Activated T-cell treated with anti-CD3 and anti-CD28 coated beads for 48 hours (primary cell): ENCODE data around the gene UBR1.
"Not testable (repeated sequence)": the region's sequence is repeated elsewhere in the genome, so short reads cannot be mapped to it uniquely, and the experiment has no call there.

Source experiments
- DNase-seq: peaks from one replicate; pipeline ENCODE4 v3.0.0-alpha.2; 2020; ENCODE audit warnings: low read depth

Gene UBR1

DNA sequence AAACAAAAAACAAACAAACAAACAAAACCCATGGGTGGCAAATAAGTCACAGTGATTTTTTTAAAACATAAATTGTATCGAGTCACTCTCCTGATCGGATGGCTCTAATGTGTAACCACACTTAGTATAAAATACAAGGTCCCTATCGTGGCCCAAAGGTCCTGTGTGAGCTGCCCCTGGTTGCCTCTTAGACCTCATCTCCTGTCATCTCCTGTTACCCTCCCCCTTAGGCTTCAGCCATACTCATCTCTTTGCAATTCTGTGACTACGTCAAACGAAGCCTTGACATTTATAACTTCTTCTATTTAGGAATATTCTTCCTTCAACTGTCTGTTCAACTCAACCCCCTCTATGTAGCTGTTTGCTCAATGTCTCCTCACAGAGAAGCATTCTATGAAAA lies 141.4 kb downstream of the UBR1 start:
- DNase-seq, result no peak

DNA sequence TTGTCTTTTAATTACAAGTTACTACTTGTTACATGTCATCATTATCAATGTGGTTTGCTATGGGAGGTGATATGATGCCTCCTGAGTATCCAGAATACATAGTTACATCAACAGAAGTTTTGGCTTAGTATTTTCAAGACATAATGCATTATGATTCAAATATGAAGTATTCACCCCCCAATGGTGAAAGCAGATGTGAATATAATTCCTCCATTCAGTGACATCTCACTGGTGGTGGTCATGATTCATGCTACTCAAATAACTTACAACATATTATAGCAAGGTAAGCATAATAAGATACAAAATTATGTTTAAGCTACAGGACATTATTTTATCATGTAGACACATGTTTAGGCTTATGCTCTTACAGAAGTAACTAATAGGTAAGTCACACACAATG lies 150.3 kb downstream of the UBR1 start:
- DNase-seq, result no peak

- no peak for DNase-seq
Measured at GRCh38 chr15:42954291-42954690, 151.5 kb downstream of the UBR1 start.

DNA sequence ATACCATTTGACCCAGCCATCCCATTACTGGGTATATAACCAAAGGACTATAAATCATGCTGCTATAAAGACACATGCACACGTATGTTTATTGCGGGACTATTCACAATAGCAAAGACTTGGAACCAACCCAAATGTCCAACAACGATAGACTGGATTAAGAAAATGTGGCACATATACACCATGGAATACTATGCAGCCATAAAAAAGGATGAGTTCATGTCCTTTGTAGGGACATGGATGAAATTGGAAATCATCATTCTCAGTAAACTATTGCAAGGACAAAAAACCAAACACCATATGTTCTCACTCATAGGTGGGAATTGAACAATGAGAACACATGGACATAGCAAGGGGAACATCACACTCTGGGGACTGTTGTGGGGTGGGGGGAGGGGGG lies 156.9 kb downstream of the UBR1 start:
- DNase-seq, result not testable (repeated sequence)

GRCh38 chr15:42940527-42940926 lies 165.3 kb downstream of the UBR1 start:
- DNase-seq, result no peak

DNA sequence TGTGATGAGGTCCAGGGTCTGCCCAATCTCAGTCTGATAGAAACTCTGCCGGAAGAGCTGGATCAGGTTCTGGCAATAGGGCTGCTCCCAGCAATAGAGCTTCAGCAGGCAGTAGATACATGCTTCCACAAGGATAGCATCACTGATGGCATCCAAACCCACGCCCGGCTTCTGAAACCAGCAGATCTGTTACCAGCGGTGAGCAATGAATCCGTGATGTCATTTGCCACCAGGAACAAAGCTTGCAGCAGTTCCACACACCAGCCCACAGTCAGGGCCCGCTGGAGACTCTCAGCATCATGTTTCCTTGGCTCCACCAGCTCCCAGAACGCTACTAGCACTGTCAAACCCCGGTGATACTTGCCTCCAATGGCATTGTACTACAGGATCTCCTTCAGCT lies 166.0 kb downstream of the UBR1 start:
- no peak for DNase-seq

DNA sequence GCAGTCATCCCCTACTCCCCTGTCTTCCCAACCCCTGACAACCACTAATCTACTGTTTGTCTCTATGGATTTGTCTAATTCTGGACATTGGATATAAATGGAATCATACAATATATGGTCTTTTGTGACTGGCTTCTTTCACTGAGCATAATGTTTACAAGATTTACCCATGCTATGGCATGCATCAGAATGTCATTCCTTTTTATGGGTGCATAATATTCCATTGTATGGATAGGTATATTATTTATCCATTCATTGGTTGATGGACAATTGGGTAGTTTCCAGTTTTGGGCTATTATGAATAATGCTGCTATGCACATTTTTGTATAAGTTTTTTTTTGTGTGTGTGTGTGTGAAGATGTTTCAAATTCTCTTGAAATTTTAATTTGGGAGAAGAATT lies 168.7 kb downstream of the UBR1 start:
- DNase-seq, result no peak

GRCh38 chr15:42933886-42934667 lies 171.8 kb downstream of the UBR1 start:
- no peak for DNase-seq

DNA sequence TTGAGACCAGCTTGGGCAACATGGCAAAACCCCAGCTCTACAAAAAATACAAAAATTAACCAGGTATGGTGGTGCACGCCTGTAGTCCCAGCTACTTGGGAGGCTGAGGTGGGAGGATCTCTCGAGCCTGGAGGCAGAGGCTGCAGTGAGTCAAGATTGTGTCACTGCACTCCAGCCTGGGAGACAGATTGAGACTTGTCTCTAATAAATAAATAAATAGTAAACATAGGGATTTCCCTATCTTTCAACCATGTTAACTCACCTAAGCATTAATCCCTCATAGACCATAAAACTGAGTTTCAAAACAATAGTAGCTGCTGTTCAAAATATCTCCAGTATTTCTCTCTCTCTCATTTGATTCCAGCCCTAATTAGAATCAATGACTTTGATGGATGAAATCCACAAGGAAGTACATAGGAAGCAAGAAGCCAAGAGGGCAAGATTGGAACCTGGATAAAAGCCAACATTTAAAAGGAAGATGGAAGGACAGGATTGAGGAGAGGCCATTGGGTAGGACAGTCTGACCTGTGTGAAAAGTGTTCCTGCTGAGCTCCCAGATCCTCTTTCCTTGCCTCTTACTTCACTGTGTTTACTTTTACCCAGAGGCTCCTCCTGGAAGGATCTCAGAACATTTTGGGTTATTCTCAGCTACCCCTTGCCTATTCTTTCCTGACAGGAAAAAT lies 172.9 kb downstream of the UBR1 start:
- DNase-seq, result no peak

GRCh38 chr15:42931702-42932486 lies 173.9 kb downstream of the UBR1 start:
- DNase-seq, result no peak

DNA sequence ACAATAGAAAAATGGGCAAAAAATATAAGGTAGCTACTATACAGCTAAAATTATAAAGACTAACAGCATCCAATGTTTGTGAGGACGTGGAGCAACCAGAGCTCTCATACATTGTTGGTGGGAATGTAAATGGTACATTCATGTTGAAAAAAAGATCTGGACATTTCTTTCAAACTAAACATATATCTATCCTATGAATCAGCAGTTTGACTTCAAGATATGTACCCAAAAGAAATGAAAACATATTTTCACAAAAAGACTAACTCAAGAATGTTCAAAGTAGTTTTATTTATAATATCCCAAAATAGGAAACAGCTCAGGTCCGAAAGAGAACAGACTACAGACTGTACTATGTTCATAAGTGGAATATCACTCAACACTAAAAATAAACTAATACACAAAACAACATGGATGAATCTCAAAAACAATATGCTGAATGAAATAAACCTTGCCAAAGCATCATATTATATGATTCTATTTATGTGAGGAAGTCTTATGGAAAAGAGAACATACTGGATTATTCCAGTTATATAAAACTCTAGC lies 176.5 kb downstream of the UBR1 start:
- DNase-seq, result no peak

DNA sequence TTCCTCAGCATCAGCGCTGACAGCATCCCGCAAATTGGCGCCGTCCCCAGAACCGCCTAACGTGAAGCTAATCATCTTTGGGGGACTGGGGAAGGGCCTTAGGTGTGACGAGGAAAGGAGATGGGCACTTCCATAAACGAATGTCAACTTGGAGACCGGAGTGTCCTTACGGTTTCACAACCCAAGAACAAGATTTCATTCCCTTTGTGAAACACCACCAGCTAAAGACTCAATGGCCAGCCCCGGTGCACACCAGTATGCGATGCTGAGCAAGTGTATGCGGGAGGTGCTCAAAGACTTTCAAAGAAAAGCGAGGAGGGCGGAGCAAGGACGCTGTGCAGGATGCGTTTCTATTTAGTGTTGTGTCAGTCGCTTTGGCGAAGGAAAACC lies 184.5 kb downstream of the UBR1 start:
- peak; percentile 14 for DNase-seq

DNA sequence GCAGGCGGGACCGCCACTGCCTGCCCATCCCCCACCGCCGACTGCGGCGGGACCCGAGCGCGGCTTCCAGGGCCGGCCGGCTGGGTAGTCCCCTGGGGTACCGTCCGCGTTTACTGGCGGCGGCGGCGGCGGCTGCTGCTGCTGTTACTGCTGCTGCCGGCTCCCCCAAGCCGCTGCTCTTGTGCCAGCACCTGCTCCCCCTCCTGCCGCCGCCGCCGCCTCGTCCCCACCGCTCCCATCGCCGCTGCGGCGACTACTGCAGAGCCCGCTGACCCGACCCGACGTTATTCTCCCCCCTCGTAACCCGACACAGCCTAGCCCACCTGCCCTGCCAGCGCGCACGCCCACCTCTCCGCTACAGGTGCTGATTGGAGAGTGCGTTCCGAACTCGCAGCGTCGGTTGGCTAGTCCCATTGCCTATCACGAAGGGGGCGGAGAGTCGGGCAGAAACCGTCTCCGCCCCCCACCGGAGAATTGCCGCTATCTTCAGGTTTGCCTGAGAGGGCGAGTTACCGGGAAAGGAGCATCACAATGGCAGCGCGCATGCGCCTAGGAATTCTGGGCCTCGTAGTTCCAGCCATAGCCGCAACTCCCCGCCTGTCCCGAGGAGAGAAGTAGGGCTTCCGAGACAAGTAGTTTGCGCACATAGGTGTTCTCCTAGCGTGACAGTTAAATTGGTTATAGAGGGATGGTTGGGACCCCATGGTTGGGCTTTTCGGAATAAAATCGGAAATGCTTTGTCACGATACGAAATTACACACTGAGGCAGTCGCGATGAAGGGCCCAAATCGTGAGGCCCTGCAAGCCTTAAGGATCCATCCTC lies 185.1 kb downstream of the UBR1 start, which contains the start of gene TTBK2:
TSS of gene TTBK2 (minus strand) at position 260 of the 823 bp plus-strand sequence. CDS start 42,161 bp downstream, outside the sequence.
- DNase-seq, result peak; percentile 94

DNA sequence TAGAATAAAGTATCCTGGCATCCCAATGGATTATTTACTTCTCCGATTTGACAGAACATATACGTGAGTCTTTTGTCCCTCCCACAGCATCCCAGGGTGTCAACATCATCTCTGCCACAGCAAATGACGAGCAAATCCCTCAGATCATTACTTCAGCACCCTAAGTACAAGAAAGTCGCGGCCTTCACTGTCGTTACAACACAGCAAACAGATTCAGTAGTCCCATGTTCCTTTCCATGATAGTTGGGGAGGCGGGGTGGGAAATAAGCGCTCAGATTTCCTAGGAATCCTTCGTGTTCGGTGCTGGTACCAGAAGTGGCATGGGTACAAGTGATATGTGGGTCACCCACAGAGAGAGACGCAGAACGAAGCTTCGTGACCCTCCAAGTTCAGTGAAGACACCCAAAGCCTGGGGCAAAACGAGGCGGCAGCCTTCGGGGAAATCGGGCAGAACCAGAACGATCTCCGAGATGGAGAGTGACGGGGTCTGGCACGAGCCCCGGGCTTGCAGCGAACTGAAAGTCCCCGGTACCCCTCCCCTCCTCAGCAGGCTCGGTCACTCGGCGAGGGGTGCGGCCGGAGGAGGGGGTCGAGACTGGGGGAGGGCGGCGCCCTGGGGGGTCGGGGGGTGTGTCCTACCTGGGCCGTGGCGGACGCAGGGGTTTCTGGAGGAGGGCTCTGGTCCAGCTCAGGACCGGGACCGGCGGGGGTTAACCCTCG lies 185.9 kb downstream of the UBR1 start:
- no peak for DNase-seq

- DNase-seq, result no peak
Measured at GRCh38 chr15:42919308-42919707, 186.5 kb downstream of the UBR1 start.

DNA sequence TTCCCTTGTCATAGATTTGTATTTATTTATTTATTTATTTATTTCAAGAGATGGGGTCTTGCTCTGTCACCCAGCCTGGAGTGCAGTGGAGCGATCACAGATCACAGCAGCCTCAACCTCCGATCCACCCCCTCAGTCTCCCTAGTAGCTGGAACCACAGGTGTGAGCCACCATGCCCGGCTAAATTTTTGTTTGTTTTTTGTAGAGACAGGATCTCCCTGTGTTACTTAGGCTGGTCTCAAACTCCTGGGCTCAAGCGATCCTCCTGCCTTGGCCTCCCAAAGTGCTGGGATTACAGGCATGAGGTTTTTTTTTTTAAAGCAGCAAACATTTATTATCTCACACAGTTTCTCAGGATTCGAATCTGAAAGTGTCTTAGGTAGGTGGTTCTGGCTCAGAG lies 187.8 kb downstream of the UBR1 start:
- no peak for DNase-seq

GRCh38 chr15:42915654-42916315 lies 190.1 kb downstream of the UBR1 start:
- DNase-seq, result no peak

- DNase-seq, result no peak
Measured at GRCh38 chr15:42914728-42915497, 190.9 kb downstream of the UBR1 start.

GRCh38 chr15:42911058-42911592 lies 194.7 kb downstream of the UBR1 start:
- DNase-seq, result no peak
